Measurements from ENCODE around the gene FLNB. TPM values are rescaled to one million over a fixed set of nuclear protein-coding genes. Genes with fewer than 3 reads are reported as not detected.
A peak's percentile ranks its signal among the peaks of the same experiment; 100 is the strongest.

FLNB gene
- total RNA-seq, 1 experiment from 2014 or later = 315 TPM

GRCh38 chr3:58084166-58084565, 75.9 kb downstream of the FLNB start:
- BruUV-seq (replicated peaks) = no TSS peak
- intact Hi-C loops (cut with micrococcal nuclease; ENCODE audit: unreplicated experiment) = no loop called here
- Mint-ChIP-seq H3K36me3 (ENCODE audit: insufficient read depth, unreplicated experiment) (peaks cover 100% of the 10 kb centered on the region), H3K27me3 (ENCODE audit: insufficient read depth, unreplicated experiment) (no peaks in the 10 kb centered on the region), H3K9me3 (ENCODE audit: unreplicated experiment) (no peaks in the 10 kb centered on the region), H3K4me3 (ENCODE audit: unreplicated experiment) (no peak overlapping the region), H3K27ac (ENCODE audit: unreplicated experiment) (peak overlapping the region; percentile 82), H3K4me1 (ENCODE audit: low read depth, unreplicated experiment) (peaks cover 43% of the 10 kb centered on the region)
- TF ChIP-seq, protein P1, sequence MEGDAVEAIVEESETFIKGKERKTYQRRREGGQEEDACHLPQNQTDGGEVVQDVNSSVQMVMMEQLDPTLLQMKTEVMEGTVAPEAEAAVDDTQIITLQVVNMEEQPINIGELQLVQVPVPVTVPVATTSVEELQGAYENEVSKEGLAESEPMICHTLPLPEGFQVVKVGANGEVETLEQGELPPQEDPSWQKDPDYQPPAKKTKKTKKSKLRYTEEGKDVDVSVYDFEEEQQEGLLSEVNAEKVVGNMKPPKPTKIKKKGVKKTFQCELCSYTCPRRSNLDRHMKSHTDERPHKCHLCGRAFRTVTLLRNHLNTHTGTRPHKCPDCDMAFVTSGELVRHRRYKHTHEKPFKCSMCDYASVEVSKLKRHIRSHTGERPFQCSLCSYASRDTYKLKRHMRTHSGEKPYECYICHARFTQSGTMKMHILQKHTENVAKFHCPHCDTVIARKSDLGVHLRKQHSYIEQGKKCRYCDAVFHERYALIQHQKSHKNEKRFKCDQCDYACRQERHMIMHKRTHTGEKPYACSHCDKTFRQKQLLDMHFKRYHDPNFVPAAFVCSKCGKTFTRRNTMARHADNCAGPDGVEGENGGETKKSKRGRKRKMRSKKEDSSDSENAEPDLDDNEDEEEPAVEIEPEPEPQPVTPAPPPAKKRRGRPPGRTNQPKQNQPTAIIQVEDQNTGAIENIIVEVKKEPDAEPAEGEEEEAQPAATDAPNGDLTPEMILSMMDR (IDR thresholded peaks at IDR 0.05; ENCODE audit: insufficient read depth in 1 of 2, low read depth in 1 of 2, low read length in 1 of 2, severe bottlenecking in 1 of 2, unreplicated experiment in 1 of 2) = no peak
- no peak for DNase-seq
- Histone ChIP-seq H3K9me3 (no peaks in the 10 kb centered on the region), H3K27me3 (replicated peaks; ENCODE audit: control insufficient read depth, insufficient read depth, low read length) (no peaks in the 10 kb centered on the region), H3K4me1 (peaks cover 21% of the 10 kb centered on the region), H3K4me3 (ENCODE audit: low read depth, low read length) (no peak overlapping the region), H3K36me3 (ENCODE audit: control insufficient read depth, insufficient read depth, low read length) (0 out of 2 replicates have a peak, but pooled peaks cover 3% of the 10 kb centered on the region)
- POLR2A ChIA-PET = no interaction called here
- CTCF ChIA-PET = no interaction called here

GRCh38 chr3:58084788-58085543, 76.7 kb downstream of the FLNB start:
- H3K36me3 Mint-ChIP-seq (ENCODE audit: insufficient read depth, unreplicated experiment) = peaks cover 96% of the 10 kb centered on the region
- BruUV-seq (replicated peaks) = no TSS peak
- H3K4me3 Mint-ChIP-seq (ENCODE audit: unreplicated experiment) = no peak overlapping the region
- ChIA-PET CTCF (interaction anchor here (0.6 kb wide), 1 partner anchor 77 kb away, joined by 5 read pairs; no protein-coding TSS in a partner anchor), POLR2A (no interaction called here)
- no peaks in the 10 kb centered on the region for H3K9me3 ChIP-seq
- H3K36me3 ChIP-seq (ENCODE audit: control insufficient read depth, insufficient read depth, low read length) = 0 out of 2 replicates have a peak, but pooled peaks cover 2% of the 10 kb centered on the region
- H3K4me3 ChIP-seq (ENCODE audit: low read depth, low read length) = no peak overlapping the region
- H3K27ac Mint-ChIP-seq (ENCODE audit: unreplicated experiment) = peak overlapping the region; percentile 82
- peak in 1 of 2 experiments; percentile 26 for DNase-seq
- H3K4me1 Mint-ChIP-seq (ENCODE audit: low read depth, unreplicated experiment) = peaks cover 39% of the 10 kb centered on the region
- H3K9me3 Mint-ChIP-seq (ENCODE audit: unreplicated experiment) = no peaks in the 10 kb centered on the region
- no peaks in the 10 kb centered on the region for H3K27me3 ChIP-seq (replicated peaks; ENCODE audit: control insufficient read depth, insufficient read depth, low read length)
- H3K27me3 Mint-ChIP-seq (ENCODE audit: insufficient read depth, unreplicated experiment) = no peaks in the 10 kb centered on the region
- intact Hi-C loops (cut with micrococcal nuclease; ENCODE audit: unreplicated experiment) = no loop called here
- TF ChIP-seq, protein P1 (IDR thresholded peaks at IDR 0.05; ENCODE audit: insufficient read depth in 1 of 2, low read depth in 1 of 2, low read length in 1 of 2, severe bottlenecking in 1 of 2, unreplicated experiment in 1 of 2) = no peak
- peaks cover 21% of the 10 kb centered on the region for H3K4me1 ChIP-seq

GRCh38 chr3:58085616-58086015, 77.4 kb downstream of the FLNB start:
- intact Hi-C loops (cut with micrococcal nuclease; ENCODE audit: unreplicated experiment) = no loop called here
- H3K36me3 ChIP-seq (ENCODE audit: control insufficient read depth, insufficient read depth, low read length) = 0 out of 2 replicates have a peak, but pooled peaks cover 2% of the 10 kb centered on the region
- H3K4me1 ChIP-seq = peaks cover 21% of the 10 kb centered on the region
- H3K27me3 ChIP-seq (replicated peaks; ENCODE audit: control insufficient read depth, insufficient read depth, low read length) = no peaks in the 10 kb centered on the region
- H3K4me3 Mint-ChIP-seq (ENCODE audit: unreplicated experiment) = no peak overlapping the region
- BruUV-seq (replicated peaks) = no TSS peak
- DNase-seq = no peak
- TF ChIP-seq, protein P1 (IDR thresholded peaks at IDR 0.05; ENCODE audit: insufficient read depth in 1 of 2, low read depth in 1 of 2, low read length in 1 of 2, severe bottlenecking in 1 of 2, unreplicated experiment in 1 of 2) = no peak
- no peaks in the 10 kb centered on the region for H3K27me3 Mint-ChIP-seq (ENCODE audit: insufficient read depth, unreplicated experiment)
- ChIA-PET CTCF (no interaction called here), POLR2A (no interaction called here)
- peaks cover 36% of the 10 kb centered on the region for H3K4me1 Mint-ChIP-seq (ENCODE audit: low read depth, unreplicated experiment)
- no peaks in the 10 kb centered on the region for H3K9me3 ChIP-seq
- H3K9me3 Mint-ChIP-seq (ENCODE audit: unreplicated experiment) = no peaks in the 10 kb centered on the region
- H3K4me3 ChIP-seq (ENCODE audit: low read depth, low read length) = no peak overlapping the region
- H3K27ac Mint-ChIP-seq (ENCODE audit: unreplicated experiment) = peak overlapping the region; percentile 82
- peaks cover 96% of the 10 kb centered on the region for H3K36me3 Mint-ChIP-seq (ENCODE audit: insufficient read depth, unreplicated experiment)

Measured in Caco-2 (cell line).